SHP77 treated with DMSO at 0.1 percent for 48 hours (cell line): Measurements from ENCODE around the gene CHAC1.

Experiments used
- DNase-seq: peaks from one replicate; lab custom pipeline; 2025; lab: John Stamatoyannopoulos, UW

CHAC1 gene

GRCh38 chr15:40986820-40987219, 33.5 kb downstream of the CHAC1 start:
- no peak for DNase-seq

GRCh38 chr15:40988156-40988555, 34.9 kb downstream of the CHAC1 start:
- no peak for DNase-seq

- no peak for DNase-seq
These were observed 36.8 kb downstream of the CHAC1 start for GRCh38 chr15:40990080-40990479.

- DNase-seq: no peak
These were observed 37.5 kb downstream of the CHAC1 start for GRCh38 chr15:40990789-40991188.

GRCh38 chr15:40991355-40991754, 38.1 kb downstream of the CHAC1 start:
- no peak for DNase-seq

GRCh38 chr15:40992241-40992741, 39.0 kb downstream of the CHAC1 start:
- no peak for DNase-seq

GRCh38 chr15:40992825-40993224, 39.6 kb downstream of the CHAC1 start:
- no peak for DNase-seq

- DNase-seq: no peak
These were observed 42.4 kb downstream of the CHAC1 start for GRCh38 chr15:40995656-40996055.

- DNase-seq: no peak
These were observed 45.9 kb downstream of the CHAC1 start for GRCh38 chr15:40999190-40999589.

- DNase-seq: no peak
These were observed 48.4 kb downstream of the CHAC1 start for GRCh38 chr15:41001524-41002214.

- no peak for DNase-seq
These were observed 51.2 kb downstream of the CHAC1 start for GRCh38 chr15:41004490-41004889.
